Nephron progenitor cell (in vitro differentiated cells): Measurements from ENCODE around the gene FAM234B.

Experiments used
- DNase-seq: peaks from one replicate; pipeline ENCODE4 v3.0.0; 2021
- H3K27ac Mint-ChIP-seq: 2 replicates; pipeline ENCODE4 v1.8.0; 2021; ENCODE audit warnings: mild to moderate bottlenecking, moderate library complexity, mixed read lengths
- H3K27me3 Mint-ChIP-seq: 2 replicates; pipeline ENCODE4 v1.8.0; 2021; ENCODE audit warnings: mild to moderate bottlenecking, low read depth, mixed read lengths; ENCODE audit not compliant: poor library complexity
- H3K36me3 Mint-ChIP-seq: 2 replicates; pipeline ENCODE4 v1.8.0; 2021; ENCODE audit warnings: low read depth, mixed read lengths
- H3K4me1 Mint-ChIP-seq: 2 replicates; pipeline ENCODE4 v1.8.0; 2021; ENCODE audit warnings: mixed read lengths
- H3K4me3 Mint-ChIP-seq: 2 replicates; pipeline ENCODE4 v1.8.0; 2021; ENCODE audit warnings: mild to moderate bottlenecking, moderate library complexity, mixed read lengths
- H3K9me3 Mint-ChIP-seq: 2 replicates; pipeline ENCODE4 v1.8.0; 2021; ENCODE audit warnings: mild to moderate bottlenecking, moderate library complexity, mixed read lengths
- CTCF ChIP-seq: fragments of 200-600 bp; sonication (generic); IDR thresholded peaks from 2 replicates; pipeline ENCODE4 v1.5.0; 2021; ENCODE audit warnings: antibody characterized with exemption

The FAM234B gene

GRCh38 chr12:13008741-13009380, 35.3 kb upstream of the FAM234B start:
- Mint-ChIP-seq H3K4me3 (no peak overlapping the region), H3K36me3 (no peaks in the 10 kb centered on the region), H3K9me3 (no peaks in the 10 kb centered on the region), H3K27ac (no peak overlapping the region), H3K4me1 (no peaks in the 10 kb centered on the region), H3K27me3 (peaks cover 15% of the 10 kb centered on the region)
- no peak for DNase-seq
- no peak for TF ChIP-seq CTCF

GRCh38 chr12:13011098-13011497, 33.1 kb upstream of the FAM234B start:
- no peaks in the 10 kb centered on the region for H3K4me1 Mint-ChIP-seq
- H3K4me3 Mint-ChIP-seq: no peak overlapping the region
- H3K27me3 Mint-ChIP-seq: peaks cover 10% of the 10 kb centered on the region
- no peaks in the 10 kb centered on the region for H3K36me3 Mint-ChIP-seq
- H3K9me3 Mint-ChIP-seq: no peaks in the 10 kb centered on the region
- no peak for TF ChIP-seq CTCF
- H3K27ac Mint-ChIP-seq: no peak overlapping the region
- no peak for DNase-seq

- H3K4me1 Mint-ChIP-seq: no peaks in the 10 kb centered on the region
- no peak for TF ChIP-seq CTCF
Measured at GRCh38 chr12:13022851-13023271, 21.3 kb upstream of the FAM234B start.

GRCh38 chr12:13023811-13024530, 20.2 kb upstream of the FAM234B start:
- H3K27ac Mint-ChIP-seq: no peak overlapping the region
- no peak for TF ChIP-seq CTCF
- H3K4me1 Mint-ChIP-seq: no peaks in the 10 kb centered on the region
- H3K4me3 Mint-ChIP-seq: no peak overlapping the region
- no peak for DNase-seq
- H3K36me3 Mint-ChIP-seq: no peaks in the 10 kb centered on the region
- H3K9me3 Mint-ChIP-seq: no peaks in the 10 kb centered on the region
- H3K27me3 Mint-ChIP-seq: no peaks in the 10 kb centered on the region

More at GRCh38 chr12:13022851-13023271, 21.3 kb upstream of the FAM234B start:
- Mint-ChIP-seq H3K27me3 (no peaks in the 10 kb centered on the region), H3K9me3 (no peaks in the 10 kb centered on the region), H3K27ac (no peak overlapping the region), H3K4me3 (no peak overlapping the region), H3K36me3 (no peaks in the 10 kb centered on the region)
- no peak for DNase-seq

- peaks cover 2% of the 10 kb centered on the region for H3K4me1 Mint-ChIP-seq
- H3K9me3 Mint-ChIP-seq: no peaks in the 10 kb centered on the region
- H3K27ac Mint-ChIP-seq: no peak overlapping the region
- no peaks in the 10 kb centered on the region for H3K36me3 Mint-ChIP-seq
- no peaks in the 10 kb centered on the region for H3K27me3 Mint-ChIP-seq
- DNase-seq: no peak
- TF ChIP-seq CTCF: no peak
- no peak overlapping the region for H3K4me3 Mint-ChIP-seq
Measured at GRCh38 chr12:13024531-13024916, 19.7 kb upstream of the FAM234B start.

- TF ChIP-seq CTCF: no peak
- H3K36me3 Mint-ChIP-seq: no peaks in the 10 kb centered on the region
- peaks cover 7% of the 10 kb centered on the region for H3K4me1 Mint-ChIP-seq
- no peak overlapping the region for H3K4me3 Mint-ChIP-seq
- no peaks in the 10 kb centered on the region for H3K27me3 Mint-ChIP-seq
- no peaks in the 10 kb centered on the region for H3K9me3 Mint-ChIP-seq
- no peak for DNase-seq
- no peak overlapping the region for H3K27ac Mint-ChIP-seq
Measured at GRCh38 chr12:13026286-13026685, 17.9 kb upstream of the FAM234B start.
